K562 (cell line): ENCODE results near the gene DNASE1L1.

Source experiments
- CTCF ChIP-seq, 3 experiments: IDR thresholded peaks in 2 of 3; conservative IDR thresholded peaks in 1 of 3; 2 replicates each; pipeline ENCODE4 v1.5.1; 2011 to 2012; ENCODE audit warnings: low read length in 3 of 3, mild to moderate bottlenecking in 3 of 3, control low read depth in 2 of 3, improper control_type of control experiment in 1 of 3, inconsistent platforms in 1 of 3, low read depth in 1 of 3, mixed read lengths in 1 of 3, moderate library complexity in 1 of 3; ENCODE audit not compliant: insufficient read depth in 2 of 3
- EZH2 ChIP-seq: IDR thresholded peaks from 2 replicates; pipeline ENCODE4 v1.6.1; 2012; ENCODE audit warnings: low read depth, mild to moderate bottlenecking, inconsistent platforms, low read length, borderline replicate concordance
- FOXP1 ChIP-seq: sonication (generic); formaldehyde crosslinking; IDR thresholded peaks from 2 replicates; pipeline ENCODE4 v1.8.0; 2022; ENCODE audit warnings: mild to moderate bottlenecking, missing genetic modification reagents
- NFRKB ChIP-seq: fragments of 450-650 bp; IDR thresholded peaks from 2 replicates; pipeline ENCODE4 v1.6.1; 2016; ENCODE audit warnings: low read depth
- POLR2B ChIP-seq: fragments of 450-650 bp; IDR thresholded peaks from 2 replicates; pipeline ENCODE4 v1.6.1; 2018; ENCODE audit warnings: low read depth; ENCODE audit not compliant: partially characterized antibody
- TBP ChIP-seq: optimal IDR thresholded peaks from 2 replicates; pipeline ENCODE3; 2011; ENCODE audit warnings: low read depth, low read length, improper control_type of control experiment
- ZNF717 ChIP-seq: fragments of 250-450 bp; sonication (Bioruptor Pico); IDR thresholded peaks from 2 replicates; pipeline ENCODE4 v1.5.0; 2021

GRCh38 chrX:154443479-154443910 lies 34.4 kb upstream of the DNASE1L1 start:
- TF ChIP-seq EZH2 (no peak), ZNF717 (no peak), NFRKB (no peak), TBP (no peak), CTCF (IDR thresholded peaks at IDR 0.05 in 2 of 3, conservative IDR thresholded peaks at IDR 0.05 in 1 of 3; ENCODE audit: insufficient read depth in 2 of 3, low read depth in 1 of 3, low read length in 3 of 3) (no peak), POLR2B (no peak), FOXP1 (CRISPR knock-in tag) (no peak)
